Measurements from ENCODE around the gene HDAC5. TPM values are rescaled to one million over a fixed set of nuclear protein-coding genes. Genes with fewer than 3 reads are reported as not detected.
A peak's percentile ranks its signal among the peaks of the same experiment; 100 is the strongest.
"Not testable (repeated sequence)": the region's sequence is repeated elsewhere in the genome, so short reads cannot be mapped to it uniquely, and the experiment has no call there.

HDAC5 gene
- polyA plus RNA-seq, 6 donors from 2014 or later, result 27.5 to 79.5 (median 41.2) TPM

DNA sequence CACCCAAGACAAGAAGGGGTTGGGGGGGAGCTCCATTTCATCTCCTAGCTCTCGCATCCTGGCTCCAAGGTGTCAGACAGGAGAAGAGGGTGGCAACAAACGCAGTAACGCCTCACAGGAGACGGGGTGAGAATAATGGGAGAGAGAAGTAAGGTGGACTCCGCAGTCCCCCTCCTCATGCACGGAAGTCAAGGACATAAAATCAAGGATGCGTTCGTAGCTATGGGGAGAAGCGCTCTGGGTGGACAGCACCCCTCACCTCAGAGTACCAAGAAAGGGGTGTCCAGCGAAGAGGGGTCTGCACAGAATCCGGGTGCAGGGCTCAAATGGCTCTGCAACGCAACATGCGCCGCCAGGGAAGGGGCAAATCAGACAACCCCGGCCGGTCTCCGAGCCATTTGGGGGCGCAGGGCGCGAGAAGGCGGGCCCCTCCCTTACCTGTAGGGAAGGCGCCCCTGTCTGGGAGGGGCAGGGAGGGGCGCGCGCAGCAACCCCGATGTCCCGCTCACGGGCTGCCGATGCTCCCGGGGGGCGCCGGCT, 555 bp downstream of the HDAC5 start:
- Mint-ChIP-seq H3K27ac (peak overlapping the region; percentile 88 to 99 (median 96)), H3K27me3 (no peaks in the 10 kb centered on the region), H3K9me3 (no peaks in the 10 kb centered on the region), H3K4me3 (peak overlapping the region; percentile 90 to 98 (median 96)), H3K4me1 (peaks cover 45 to 58% (median 52%) of the 10 kb centered on the region in 3 donors), H3K36me3 (no peaks in the 10 kb centered on the region)
- DNase-seq (no peak), ATAC-seq (ENCODE audit: low read depth in 2 of 2) (peak; percentile 21 to 22)

DNA sequence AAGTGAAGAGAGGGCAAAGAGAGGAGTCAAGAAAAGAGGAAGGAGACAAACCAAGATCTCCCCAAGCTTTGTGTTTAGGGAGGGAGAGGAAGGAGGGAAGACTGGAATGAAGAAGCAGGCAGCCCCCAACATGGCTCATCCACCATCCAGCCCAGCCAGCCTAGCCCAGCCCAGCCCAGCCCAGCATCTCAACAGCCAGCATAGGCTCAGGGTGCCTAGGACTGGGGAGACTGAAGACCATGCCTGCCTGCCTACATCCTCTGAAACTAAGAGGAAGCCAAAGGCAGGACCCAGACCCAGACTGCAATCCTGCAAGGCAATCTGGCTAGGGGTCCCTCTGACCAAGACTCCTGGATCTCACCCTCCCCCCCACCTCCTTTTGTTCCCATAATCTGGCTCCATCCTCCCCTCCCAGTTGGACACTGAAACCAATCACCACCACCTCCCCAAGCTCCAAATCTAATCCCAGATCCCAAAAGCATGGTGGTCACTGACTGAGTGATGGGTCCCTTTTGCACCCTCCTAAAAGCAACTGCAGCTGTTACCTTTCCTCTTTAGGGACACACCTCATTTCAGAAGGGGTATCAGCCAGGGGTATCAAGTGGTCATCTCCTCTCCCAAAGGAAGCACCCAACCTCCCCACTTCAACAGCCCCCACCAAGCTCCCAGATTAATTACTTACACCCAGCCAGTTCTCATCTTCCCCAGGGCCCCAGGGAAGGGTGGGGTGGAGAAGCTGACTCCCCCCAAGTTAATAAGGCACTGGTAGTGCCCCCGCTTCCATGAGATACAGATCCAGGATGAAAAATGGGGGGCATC, 1.2 kb downstream of the HDAC5 start:
- Mint-ChIP-seq H3K36me3 (no peaks in the 10 kb centered on the region), H3K4me1 (peaks cover 45 to 60% (median 59%) of the 10 kb centered on the region in 3 donors), H3K27ac (peak overlapping the region; percentile 89 to 99 (median 96)), H3K4me3 (peak overlapping the region; percentile 90 to 98 (median 96)), H3K27me3 (no peaks in the 10 kb centered on the region), H3K9me3 (no peaks in the 10 kb centered on the region)
- DNase-seq (no peak), ATAC-seq (ENCODE audit: low read depth in 2 of 2) (no peak)

DNA sequence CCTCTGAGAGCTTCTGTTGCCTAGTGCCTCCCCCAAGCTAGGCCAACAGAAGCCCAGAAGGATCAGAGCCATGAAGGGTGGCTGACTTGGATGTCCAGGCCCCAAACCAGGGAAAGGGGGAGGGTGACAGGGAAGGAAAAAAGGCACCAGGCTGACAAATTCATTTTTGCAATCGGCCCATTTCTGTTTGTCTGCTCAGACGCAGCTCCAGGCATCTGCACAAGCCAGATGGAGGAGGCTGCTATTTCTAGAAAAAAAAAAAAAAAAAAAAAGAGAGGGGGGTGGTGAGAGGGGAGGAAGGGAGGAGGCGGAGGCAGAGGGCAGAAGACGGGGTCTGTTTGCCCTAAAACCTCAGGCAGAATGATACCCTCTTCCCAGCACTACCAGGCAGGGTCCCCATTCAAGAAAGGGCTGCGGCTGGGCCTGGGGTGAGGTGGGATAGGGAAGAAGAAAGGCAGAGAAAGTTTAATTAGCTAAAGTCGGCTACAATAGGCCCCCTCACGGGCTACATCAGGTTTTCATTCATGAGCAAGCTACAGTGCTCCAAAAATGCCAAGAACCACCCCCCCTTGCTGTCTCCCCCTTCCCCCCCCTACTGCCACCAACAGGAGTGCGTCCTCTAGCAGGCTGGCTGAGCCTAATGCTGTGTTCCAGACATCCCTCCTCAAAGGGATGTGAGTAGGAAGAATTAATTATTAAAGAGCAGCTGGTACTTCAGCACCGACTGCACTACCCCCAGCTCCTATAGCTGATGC, 2.4 kb downstream of the HDAC5 start:
- no peaks in the 10 kb centered on the region for H3K36me3 Mint-ChIP-seq
- no peaks in the 10 kb centered on the region for H3K27me3 Mint-ChIP-seq
- H3K4me1 Mint-ChIP-seq, result peaks cover 56 to 71% (median 66%) of the 10 kb centered on the region in 3 donors
- no peak for DNase-seq
- H3K27ac Mint-ChIP-seq, result peak overlapping the region in 3 of 6 donors; percentile 52 to 97 (median 90)
- H3K4me3 Mint-ChIP-seq, result peak overlapping the region; percentile 63 to 98 (median 95)
- ATAC-seq (ENCODE audit: low read depth in 2 of 2), result no peak
- H3K9me3 Mint-ChIP-seq, result no peaks in the 10 kb centered on the region

DNA sequence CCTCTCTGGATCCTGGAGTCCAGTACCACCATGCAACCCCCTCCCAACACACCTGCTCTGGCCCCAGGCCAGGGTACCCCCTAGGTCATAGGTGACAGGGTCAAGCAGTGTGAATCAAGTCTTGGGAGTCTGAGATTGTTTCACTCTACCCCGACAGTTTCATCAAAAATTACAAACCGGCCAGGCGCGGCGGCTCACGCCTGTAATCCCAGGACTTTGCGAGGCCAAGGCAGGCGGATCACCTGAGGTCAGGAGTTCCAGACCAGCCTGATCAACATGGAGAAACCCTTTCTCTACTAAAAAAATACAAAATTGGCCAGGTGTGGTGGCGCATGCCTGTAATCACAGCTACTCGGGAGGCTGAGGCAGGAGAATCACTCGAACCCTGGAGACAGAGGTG, 3.2 kb downstream of the HDAC5 start:
- ATAC-seq (ENCODE audit: low read depth in 2 of 2); H3K9me3 Mint-ChIP-seq; H3K36me3 Mint-ChIP-seq; DNase-seq; H3K27me3 Mint-ChIP-seq: not testable (repeated sequence)
- Mint-ChIP-seq H3K4me1 (peaks cover 58 to 78% (median 66%) of the 10 kb centered on the region in 3 donors), H3K27ac (peak overlapping the region in 2 of 6 donors; percentile 52 to 69), H3K4me3 (peak overlapping the region in 3 of 8 donors; percentile 23 to 98 (median 84))

DNA sequence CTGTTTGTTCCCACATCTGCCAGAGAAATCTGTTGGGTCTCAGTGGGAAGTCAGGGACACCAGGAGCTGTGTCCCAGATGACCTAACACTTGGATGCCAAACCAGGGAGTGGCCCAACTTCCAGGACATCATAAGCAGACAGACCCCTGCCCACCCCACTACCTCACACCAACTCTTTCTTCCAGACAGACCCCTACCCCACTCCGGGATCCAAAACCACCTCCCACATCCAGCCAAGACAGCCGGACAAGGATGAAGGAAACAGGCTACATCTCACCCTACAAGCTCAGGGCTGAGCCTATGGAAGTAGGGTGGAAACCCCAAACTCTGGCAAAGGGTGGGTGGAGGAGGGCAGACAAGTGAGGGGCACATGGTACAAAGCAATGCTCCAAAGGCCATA, 3.6 kb downstream of the HDAC5 start:
- H3K27me3 Mint-ChIP-seq, result no peaks in the 10 kb centered on the region
- H3K4me3 Mint-ChIP-seq, result peak overlapping the region in 2 of 8 donors; percentile 35 to 98
- H3K9me3 Mint-ChIP-seq, result no peaks in the 10 kb centered on the region
- ATAC-seq (ENCODE audit: low read depth in 2 of 2) (no peak), DNase-seq (no peak)
- H3K27ac Mint-ChIP-seq, result peak overlapping the region in 1 of 6 donors; percentile 44
- H3K36me3 Mint-ChIP-seq, result no peaks in the 10 kb centered on the region
- peaks cover 58 to 83% (median 67%) of the 10 kb centered on the region in 3 donors for H3K4me1 Mint-ChIP-seq

DNA sequence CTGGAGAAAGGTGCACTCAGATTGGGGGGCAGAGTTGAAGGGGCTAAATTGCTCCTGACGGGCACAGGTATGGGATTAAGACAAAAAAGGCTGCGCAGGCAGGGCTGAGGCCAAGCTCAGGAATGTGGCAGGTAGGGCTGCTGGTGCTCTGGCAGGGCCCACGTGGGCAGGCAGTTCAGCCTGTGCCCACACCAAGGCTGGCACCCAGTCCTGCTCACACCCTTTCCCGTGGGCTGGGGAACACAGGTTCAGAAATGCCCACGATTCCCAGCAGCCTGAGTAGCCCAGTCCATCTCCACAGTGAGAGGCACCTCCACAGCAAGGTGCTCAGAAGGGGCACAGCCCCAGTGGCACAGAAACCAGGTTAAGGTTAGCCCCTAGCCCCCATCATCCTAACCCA, 4.4 kb downstream of the HDAC5 start:
- H3K4me1 Mint-ChIP-seq, result peaks cover 56 to 82% (median 65%) of the 10 kb centered on the region in 3 donors
- no peaks in the 10 kb centered on the region for H3K9me3 Mint-ChIP-seq
- ATAC-seq (ENCODE audit: low read depth in 2 of 2) (no peak), DNase-seq (no peak)
- peak overlapping the region in 2 of 8 donors; percentile 1 to 28 for H3K4me3 Mint-ChIP-seq
- no peaks in the 10 kb centered on the region for H3K27me3 Mint-ChIP-seq
- peak overlapping the region in 1 of 6 donors; percentile 44 for H3K27ac Mint-ChIP-seq
- no peaks in the 10 kb centered on the region for H3K36me3 Mint-ChIP-seq

DNA sequence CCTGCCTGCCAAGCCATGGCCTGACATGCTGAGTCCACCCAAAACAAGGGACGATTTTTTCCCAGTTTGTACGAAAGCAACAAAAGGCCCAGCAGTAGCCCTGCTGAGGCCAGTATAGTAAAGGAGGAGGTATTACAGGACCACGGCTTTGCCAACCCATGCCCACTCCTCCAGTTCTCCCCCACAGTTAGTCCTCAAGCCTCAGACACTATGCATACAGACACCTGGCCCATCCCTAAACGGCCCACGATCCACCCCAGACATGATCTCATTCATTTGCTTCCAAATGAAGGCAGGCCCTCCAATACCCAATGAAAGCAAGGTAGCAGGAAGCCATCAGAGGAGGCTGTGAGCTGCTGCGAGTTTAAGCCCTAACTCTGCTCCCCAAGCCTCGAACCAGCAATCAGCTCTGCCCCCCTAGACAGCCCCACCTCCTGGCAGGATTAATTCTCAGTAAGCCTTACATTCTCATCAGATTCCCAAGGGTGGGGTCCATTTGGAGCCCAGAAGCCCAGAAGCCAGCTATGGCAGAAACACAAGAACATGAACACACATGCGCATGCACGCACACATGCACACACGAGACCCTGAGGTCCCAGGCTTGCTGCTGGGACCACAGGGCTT, 4.9 kb downstream of the HDAC5 start:
- ATAC-seq (ENCODE audit: low read depth in 2 of 2), result no peak
- Mint-ChIP-seq H3K4me1 (peaks cover 55 to 82% (median 65%) of the 10 kb centered on the region in 3 donors), H3K4me3 (peak overlapping the region in 2 of 8 donors; percentile 1 to 28), H3K9me3 (no peaks in the 10 kb centered on the region), H3K27ac (peak overlapping the region in 3 of 6 donors; percentile 44 to 84 (median 46)), H3K36me3 (no peaks in the 10 kb centered on the region), H3K27me3 (no peaks in the 10 kb centered on the region)
- DNase-seq, result no peak

DNA sequence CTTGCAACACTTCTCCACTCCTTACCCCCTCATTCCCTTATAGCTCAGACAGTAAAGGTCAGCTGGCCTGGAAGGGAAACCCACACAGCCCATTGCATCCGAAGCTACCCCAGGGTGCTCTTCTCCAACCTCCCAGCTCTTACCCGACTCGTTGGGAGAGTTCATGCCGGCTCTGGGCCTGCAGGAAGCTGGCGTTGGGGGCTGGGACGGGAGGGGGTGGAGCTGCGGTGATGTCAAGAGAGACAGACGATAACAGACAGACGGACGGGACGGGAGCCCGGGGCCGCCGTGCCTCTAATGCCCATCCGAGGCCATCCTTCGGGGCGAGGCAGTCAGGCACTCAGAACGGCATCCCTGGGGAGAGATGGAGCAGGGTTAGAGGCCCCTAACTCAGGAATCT, 6.1 kb downstream of the HDAC5 start:
- no peaks in the 10 kb centered on the region for H3K27me3 Mint-ChIP-seq
- no peak for ATAC-seq (ENCODE audit: low read depth in 2 of 2)
- peaks cover 57 to 86% (median 73%) of the 10 kb centered on the region in 3 donors for H3K4me1 Mint-ChIP-seq
- no peaks in the 10 kb centered on the region for H3K9me3 Mint-ChIP-seq
- peak overlapping the region in 2 of 6 donors; percentile 34 to 44 for H3K27ac Mint-ChIP-seq
- DNase-seq, result no peak
- H3K36me3 Mint-ChIP-seq, result no peaks in the 10 kb centered on the region
- H3K4me3 Mint-ChIP-seq, result no peak overlapping the region

DNA sequence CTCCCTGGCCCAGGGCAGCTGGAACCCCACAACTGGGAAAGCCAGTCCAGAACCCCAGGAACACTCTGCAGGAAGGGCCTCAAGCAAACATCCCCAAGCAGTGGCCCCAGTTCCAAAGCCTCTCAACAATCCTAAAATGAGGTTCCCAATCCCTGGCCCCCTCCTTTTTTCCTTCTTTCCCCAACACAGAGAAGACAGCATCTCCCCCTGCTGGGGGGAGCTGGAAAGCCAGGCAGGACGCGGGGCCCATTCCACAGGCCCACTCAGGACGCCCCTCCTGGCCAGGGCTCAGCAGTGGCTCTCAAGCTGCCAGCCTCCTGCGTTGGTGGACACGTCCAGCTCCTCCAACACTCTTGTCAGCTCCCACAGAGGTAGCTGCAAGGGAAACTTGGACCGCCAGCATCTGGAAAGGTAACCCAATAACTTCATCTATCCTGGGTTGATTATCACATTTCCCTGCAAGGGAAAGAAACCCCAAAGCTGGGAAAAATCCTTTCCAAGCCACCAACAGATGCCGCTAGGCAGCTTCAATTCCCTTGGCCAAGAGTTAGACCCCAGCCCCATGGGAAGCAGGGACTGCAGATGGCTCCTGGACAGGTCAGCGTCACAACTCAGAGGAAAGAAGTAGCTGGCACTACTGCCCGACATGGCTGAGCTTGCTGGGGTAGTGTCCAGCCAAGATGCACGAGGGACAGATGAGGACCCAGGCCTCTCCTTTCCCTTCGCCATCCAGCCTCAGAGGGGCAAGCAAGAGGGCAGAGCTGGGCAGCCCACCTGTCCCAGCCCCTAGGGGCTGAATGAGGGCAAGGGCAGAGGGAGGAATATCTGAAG, 7.6 kb downstream of the HDAC5 start:
- no peaks in the 10 kb centered on the region for H3K36me3 Mint-ChIP-seq
- peak overlapping the region in 2 of 6 donors; percentile 21 to 44 for H3K27ac Mint-ChIP-seq
- H3K4me1 Mint-ChIP-seq, result peaks cover 61 to 87% (median 73%) of the 10 kb centered on the region in 3 donors
- ATAC-seq (ENCODE audit: low read depth in 2 of 2) (peak in 1 of 2 donors; percentile 35), DNase-seq (no peak)
- H3K4me3 Mint-ChIP-seq, result no peak overlapping the region
- H3K27me3 Mint-ChIP-seq, result no peaks in the 10 kb centered on the region
- no peaks in the 10 kb centered on the region for H3K9me3 Mint-ChIP-seq

DNA sequence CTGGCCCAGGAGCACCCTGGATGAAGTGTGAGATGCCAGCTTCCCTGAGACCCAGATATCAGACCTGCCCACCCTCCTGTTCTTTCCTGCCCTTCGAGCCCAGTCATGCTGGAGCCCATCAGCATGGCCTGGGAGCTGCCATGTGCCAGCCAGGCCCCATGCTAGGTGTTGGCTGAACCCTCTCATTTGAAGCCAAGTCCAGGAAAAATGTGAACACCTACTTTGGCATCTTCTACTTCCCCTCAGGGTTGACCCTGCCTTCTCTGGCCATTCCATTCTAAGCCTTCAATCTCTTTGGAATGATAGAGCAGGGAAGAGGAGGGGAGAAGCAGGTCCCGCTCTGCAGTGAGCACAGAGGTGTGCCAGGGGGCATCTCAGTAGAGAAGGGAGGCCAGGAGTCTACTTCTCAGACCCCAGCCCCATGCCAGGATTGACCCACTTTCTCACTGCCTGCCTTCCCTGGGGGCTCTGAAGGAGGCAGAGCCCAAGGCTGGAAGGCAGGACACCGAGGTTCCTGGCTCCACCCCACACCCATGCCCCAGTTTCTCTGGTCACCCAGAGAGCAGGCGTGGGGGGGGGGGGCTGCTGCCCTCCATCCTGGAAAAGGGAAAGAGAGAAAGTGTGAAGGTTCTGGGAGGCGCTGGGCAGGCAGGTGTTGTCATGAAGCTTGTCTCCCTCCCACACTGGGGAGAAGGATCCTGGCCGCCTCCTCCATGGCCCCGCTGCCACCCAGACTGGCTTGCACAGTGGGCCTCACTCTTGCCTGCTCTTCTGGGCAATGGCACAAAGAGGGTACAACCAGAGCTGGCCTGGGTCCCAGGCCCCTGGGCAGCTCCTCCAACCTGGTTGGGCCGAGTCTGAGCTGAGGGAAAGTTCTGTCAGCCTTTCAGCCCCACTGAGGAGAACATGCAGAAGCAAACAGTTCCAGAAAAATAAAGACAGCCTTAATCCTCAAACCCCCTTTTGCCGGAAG, 9.3 kb downstream of the HDAC5 start:
- no peaks in the 10 kb centered on the region for H3K9me3 Mint-ChIP-seq
- DNase-seq (no peak), ATAC-seq (ENCODE audit: low read depth in 2 of 2) (no peak)
- H3K36me3 Mint-ChIP-seq, result no peaks in the 10 kb centered on the region
- H3K4me3 Mint-ChIP-seq, result peak overlapping the region in 2 of 8 donors; percentile 9 to 51
- peaks cover 55 to 80% (median 60%) of the 10 kb centered on the region in 3 donors for H3K4me1 Mint-ChIP-seq
- H3K27ac Mint-ChIP-seq, result peak overlapping the region in 3 of 6 donors; percentile 39 to 59 (median 50)
- no peaks in the 10 kb centered on the region for H3K27me3 Mint-ChIP-seq

DNA sequence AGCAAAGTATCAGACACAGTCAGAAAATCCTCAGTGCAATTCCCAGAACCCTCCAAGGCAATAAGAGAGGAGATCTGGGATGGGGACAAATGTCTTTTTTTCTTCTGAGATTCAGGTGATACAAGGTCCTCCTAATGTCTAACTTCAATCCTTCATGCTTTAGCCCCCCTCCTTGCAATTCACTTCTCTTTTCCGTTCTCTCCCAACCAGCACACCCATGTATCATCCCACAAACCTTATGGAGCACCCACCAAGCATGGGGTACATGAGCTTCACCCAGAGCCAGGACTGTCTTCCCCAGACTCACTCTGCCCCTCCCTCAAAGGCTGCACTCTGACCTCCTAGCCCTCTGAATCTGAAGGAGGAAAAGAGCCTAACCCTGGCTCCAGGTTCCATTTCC, 10.1 kb downstream of the HDAC5 start:
- Mint-ChIP-seq H3K4me1 (peaks cover 49 to 79% (median 59%) of the 10 kb centered on the region in 3 donors), H3K9me3 (no peaks in the 10 kb centered on the region), H3K36me3 (no peaks in the 10 kb centered on the region), H3K27me3 (no peaks in the 10 kb centered on the region), H3K4me3 (peak overlapping the region in 2 of 8 donors; percentile 47 to 58), H3K27ac (peak overlapping the region; percentile 4 to 84 (median 54))
- ATAC-seq (ENCODE audit: low read depth in 2 of 2) (no peak), DNase-seq (no peak)

Measured in naive B cell (primary cell).